K562 (cell line): ENCODE measurements around the gene ZNF195.
"Not testable (repeated sequence)": the region's sequence is repeated elsewhere in the genome, so short reads cannot be mapped to it uniquely, and the experiment has no call there.

ENCODE experiments used
- PATZ1 ChIP-seq: fragments of 250-450 bp; sonication (Bioruptor Pico); IDR thresholded peaks from 2 replicates; pipeline ENCODE4 v1.5.0; 2020; ENCODE audit warnings: mild to moderate bottlenecking, borderline replicate concordance
- RREB1 ChIP-seq: fragments of 250-450 bp; sonication (Bioruptor Pico); IDR thresholded peaks from 2 replicates; pipeline ENCODE4 v1.4.0; 2020
- SPI1 ChIP-seq: IDR thresholded peaks from 2 replicates; pipeline ENCODE4 v1.6.1; 2011; ENCODE audit warnings: low read depth, low read length, control low read depth, borderline replicate concordance
- YY1 ChIP-seq, 3 experiments: IDR thresholded peaks; 2 replicates each; pipeline ENCODE4 v1.6.1; 2011; ENCODE audit warnings: low read length in 2 of 3, mild to moderate bottlenecking in 2 of 3, moderate library complexity in 2 of 3, borderline replicate concordance in 1 of 3, control low read depth in 1 of 3, low read depth in 1 of 3; ENCODE audit not compliant: insufficient read depth in 3 of 3, insufficient replicate concordance in 2 of 3, control insufficient read depth in 1 of 3, insufficient read length in 1 of 3; ENCODE audit errors: extremely low read depth in 1 of 3
- ZNF780A ChIP-seq: fragments of 250-450 bp; sonication (Bioruptor Pico); IDR thresholded peaks from 2 replicates; pipeline ENCODE4 v1.5.0; 2021; ENCODE audit warnings: mild to moderate bottlenecking

GRCh38 chr11:3417047-3417446 is 38.1 kb upstream of the ZNF195 start:
- TF ChIP-seq YY1 (IDR thresholded peaks at IDR 0.05; ENCODE audit: borderline replicate concordance in 1 of 3, control insufficient read depth in 1 of 3, extremely low read depth in 1 of 3, insufficient read depth in 3 of 3, insufficient read length in 1 of 3, insufficient replicate concordance in 2 of 3, low read depth in 1 of 3, low read length in 2 of 3); RREB1 (CRISPR knock-in tag); SPI1; PATZ1 (CRISPR knock-in tag); ZNF780A (CRISPR knock-in tag): not testable (repeated sequence)
